CD14-positive monocyte (primary cell): ENCODE data around the gene OLFM3. TPM values are rescaled to one million over a fixed set of nuclear protein-coding genes. Genes with fewer than 3 reads are reported as not detected.

ENCODE experiments used
- DNase-seq, 3 donors: peaks; one replicate each; pipeline ENCODE4 v3.0.0-alpha.2; 2011 to 2022
- H2AFZ ChIP-seq: 2 replicates; pipeline ENCODE4 v1.6.0; 2012; ENCODE audit warnings: mild to moderate bottlenecking, low read depth, low read length, inconsistent platforms; ENCODE audit not compliant: insufficient read depth, poor library complexity, severe bottlenecking
- H3K27ac ChIP-seq, 2 donors: 1 replicate in 1 of 2; 2 replicates in 1 of 2; pipeline ENCODE4 v1.5.1; 2012 to 2013; ENCODE audit warnings: low read length in 2 of 2, control low read depth in 1 of 2, inconsistent platforms in 1 of 2, low read depth in 1 of 2, mild to moderate bottlenecking in 1 of 2
- H3K27me3 ChIP-seq, 2 donors: one replicate each; pipeline versions ENCODE4 v1.6.0 to v1.6.1; 2011 to 2013; ENCODE audit warnings: low read length in 2 of 2; ENCODE audit not compliant: control insufficient read depth in 2 of 2, insufficient read depth in 2 of 2
- H3K36me3 ChIP-seq, 2 donors: replicated peaks in 1 of 2; 1 replicate in 1 of 2; 2 replicates in 1 of 2; pipeline versions ENCODE4 v1.5.1 to v1.6.1; 2012 to 2013; ENCODE audit warnings: low read length in 2 of 2, control low read depth in 1 of 2, inconsistent platforms in 1 of 2, mild to moderate bottlenecking in 1 of 2; ENCODE audit not compliant: insufficient read depth in 2 of 2, control insufficient read depth in 1 of 2
- H3K4me1 ChIP-seq, 2 donors: 1 replicate in 1 of 2; 2 replicates in 1 of 2; pipeline versions ENCODE4 v1.5.1 to v1.6.1; 2012 to 2013; ENCODE audit warnings: low read length in 2 of 2, control low read depth in 1 of 2, inconsistent platforms in 1 of 2, mild to moderate bottlenecking in 1 of 2, moderate library complexity in 1 of 2; ENCODE audit not compliant: insufficient read depth in 2 of 2, control insufficient read depth in 1 of 2
- H3K4me2 ChIP-seq: replicated peaks from 2 replicates; pipeline ENCODE3; 2012; ENCODE audit warnings: low read length, moderate library complexity, mild to moderate bottlenecking; ENCODE audit not compliant: poor library complexity, severe bottlenecking; ENCODE audit errors: extremely low read depth
- H3K4me3 ChIP-seq, 3 experiments: fragments of 200-600 bp in 1 of 3; sonication (generic) in 1 of 3; replicated peaks in 1 of 3; 1 replicate in 2 of 3; 2 replicates in 1 of 3; pipeline ENCODE4 v1.5.1; 2011 to 2013; ENCODE audit warnings: low read length in 3 of 3, mild to moderate bottlenecking in 3 of 3, control low read depth in 2 of 3, low read depth in 2 of 3, inconsistent platforms in 1 of 3, moderate library complexity in 1 of 3
- H3K79me2 ChIP-seq: 2 replicates; pipeline ENCODE4 v1.6.0; 2012; ENCODE audit warnings: mild to moderate bottlenecking, control low read depth, inconsistent platforms, low read length, moderate library complexity; ENCODE audit not compliant: insufficient read depth
- H3K9ac ChIP-seq: 2 replicates; pipeline ENCODE4 v1.6.0; 2017; ENCODE audit warnings: low read length, mild to moderate bottlenecking; ENCODE audit not compliant: insufficient read depth, poor library complexity, severe bottlenecking
- H3K9me3 ChIP-seq, 2 donors: replicated peaks in 1 of 2; 1 replicate in 1 of 2; 2 replicates in 1 of 2; pipeline versions ENCODE4 v1.5.1 to v1.6.1; 2012 to 2013; ENCODE audit warnings: low read length in 2 of 2, control low read depth in 1 of 2; ENCODE audit not compliant: control insufficient read depth in 1 of 2, insufficient read depth in 1 of 2
- H4K20me1 ChIP-seq: 2 replicates; pipeline ENCODE4 v1.6.0; 2012; ENCODE audit warnings: mild to moderate bottlenecking, low read length, control low read depth, moderate library complexity; ENCODE audit not compliant: insufficient read depth
- H3K27ac Mint-ChIP-seq, 7 donors: one replicate each; pipeline ENCODE4 v1.8.0; 2020; ENCODE audit warnings: mild to moderate bottlenecking in 7 of 7, mixed read lengths in 7 of 7, moderate library complexity in 6 of 7, inconsistent platforms in 2 of 7
- H3K27me3 Mint-ChIP-seq, 3 donors: one replicate each; pipeline ENCODE4 v1.8.0; 2021 to 2022; ENCODE audit warnings: low read depth in 3 of 3, mild to moderate bottlenecking in 3 of 3, mixed read lengths in 3 of 3, moderate library complexity in 3 of 3, inconsistent platforms in 1 of 3
- H3K36me3 Mint-ChIP-seq, 2 donors: one replicate each; pipeline ENCODE4 v1.8.0; 2020; ENCODE audit warnings: mixed read lengths in 2 of 2, inconsistent platforms in 1 of 2, mild to moderate bottlenecking in 1 of 2
- H3K4me1 Mint-ChIP-seq: one replicate; pipeline ENCODE4 v1.8.0; 2020; ENCODE audit warnings: mild to moderate bottlenecking, mixed read lengths
- H3K4me3 Mint-ChIP-seq, 2 donors: one replicate each; pipeline ENCODE4 v1.8.0; 2020; ENCODE audit warnings: mild to moderate bottlenecking in 2 of 2, mixed read lengths in 2 of 2, moderate library complexity in 1 of 2
- H3K9me3 Mint-ChIP-seq, 7 donors: one replicate each; pipeline ENCODE4 v1.8.0; 2020 to 2022; ENCODE audit warnings: mixed read lengths in 7 of 7, mild to moderate bottlenecking in 6 of 7, moderate library complexity in 6 of 7, inconsistent platforms in 2 of 7
- CTCF ChIP-seq: fragments of 200-600 bp; IDR thresholded peaks from one replicate; pipeline ENCODE4 v1.8.0; 2022; ENCODE audit warnings: antibody characterized with exemption, mild to moderate bottlenecking
- WGBS: methylation state at CpG from one replicate; pipeline ENCODE4 v1.1.5; 2013; ENCODE audit warnings: missing lambda C conversion rate; ENCODE audit not compliant: insufficient coverage; 5-methylcytosine and 5-hydroxymethylcytosine counted together
- intact Hi-C, 2 donors: fragments of 100-400 bp; cut with micrococcal nuclease; formaldehyde crosslinking; loops; one replicate each; pipeline versions ENCODE4 v1.15.0 to v1.15.1; 2023
- polyA plus RNA-seq, 3 donors: library from polyadenylated mRNA; depleted of rRNA in 1 of 3; unstranded in 2 of 3; stranded (reverse) in 1 of 3; fragments of 300-500 nt in 2 of 3; fragments of >200 nt in 1 of 3; fragmentation: Illumina TruSeq in 2 of 3; gene quantifications; 1 replicate in 2 of 3; 2 replicates in 1 of 3; pipeline ENCODE4 v1.2.3, GENCODE V29; 2012 to 2021

Gene OLFM3
- polyA plus RNA-seq, 3 donors: not detected

DNA sequence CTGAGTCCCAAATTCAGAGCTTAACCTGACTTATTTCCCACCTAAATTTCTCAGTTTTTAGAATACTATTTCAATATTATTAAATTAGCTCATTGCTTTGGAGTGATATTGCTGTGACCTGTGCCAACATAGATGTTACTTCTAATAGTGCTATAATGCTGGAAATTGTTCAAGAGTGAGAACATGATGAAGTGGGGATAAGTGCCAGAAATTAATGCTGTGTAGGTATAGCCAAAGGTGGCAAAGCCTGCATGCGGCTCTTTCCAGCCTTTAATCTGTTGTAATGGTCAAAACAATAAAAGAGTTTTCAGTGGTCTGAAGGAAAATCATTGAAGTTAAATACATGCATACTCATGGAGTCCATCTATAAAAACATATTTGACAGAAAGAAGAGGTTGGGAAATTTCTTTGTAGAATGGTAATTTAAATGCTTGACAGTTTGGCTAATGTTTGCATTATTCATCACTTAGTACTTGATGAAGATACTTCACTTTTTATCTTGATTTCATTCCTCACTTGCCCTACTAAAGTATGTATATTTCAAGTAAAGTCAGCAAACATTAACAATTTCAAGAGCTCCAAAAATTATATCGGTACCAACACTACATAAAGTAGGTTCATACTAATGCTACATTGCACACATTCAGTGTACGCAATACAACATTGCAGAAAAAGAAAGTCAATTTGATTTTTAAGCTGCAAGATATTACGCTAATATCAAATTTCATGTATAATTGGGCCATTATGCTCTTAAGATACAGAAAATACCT, 82.1 kb downstream of the OLFM3 start:
- no peaks in the 10 kb centered on the region for H3K4me1 Mint-ChIP-seq
- intact Hi-C loops: no loop called here
- Histone ChIP-seq H3K36me3 (no peaks in the 10 kb centered on the region), H3K9me3 (no peaks in the 10 kb centered on the region), H3K9ac (no peak overlapping the region), H4K20me1 (no peaks in the 10 kb centered on the region), H3K4me3 (no peak overlapping the region), H3K27me3 (no peaks in the 10 kb centered on the region), H2AFZ (no peak overlapping the region), H3K4me2 (no peak overlapping the region), H3K27ac (no peak overlapping the region), H3K4me1 (no peaks in the 10 kb centered on the region), H3K79me2 (no peaks in the 10 kb centered on the region)
- no CpG with 5 or more reads among the region's 4 CpGs for WGBS
- peaks cover 0 to 2% (median 2%) of the 10 kb centered on the region in 3 donors for H3K27me3 Mint-ChIP-seq
- H3K36me3 Mint-ChIP-seq: no peaks in the 10 kb centered on the region
- TF ChIP-seq CTCF: no peak
- no peak overlapping the region for H3K4me3 Mint-ChIP-seq
- no peak for DNase-seq
- peaks cover 0 to 6% (median 0%) of the 10 kb centered on the region in 7 donors for H3K9me3 Mint-ChIP-seq
- no peak overlapping the region for H3K27ac Mint-ChIP-seq

DNA sequence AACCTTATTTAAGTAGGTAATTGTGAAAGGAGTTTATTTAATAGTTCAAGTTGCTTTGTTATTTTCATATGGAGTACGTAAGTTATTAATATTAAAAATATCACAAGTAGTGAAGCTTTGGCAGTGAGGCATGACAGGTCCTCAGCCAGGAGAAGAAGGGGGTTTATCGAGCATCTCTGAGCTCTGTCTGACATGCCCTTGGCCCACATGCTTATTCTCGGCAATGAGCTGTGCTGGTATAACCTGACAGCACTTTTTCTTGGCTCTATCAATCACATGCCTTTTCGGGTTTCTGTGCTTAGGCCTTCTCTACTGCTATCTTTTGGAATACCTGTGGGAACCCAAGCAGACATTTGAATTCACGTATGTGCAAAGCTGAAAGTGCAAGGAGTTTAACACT, 84.8 kb downstream of the OLFM3 start:
- H4K20me1 ChIP-seq: no peaks in the 10 kb centered on the region
- H3K9ac ChIP-seq: no peak overlapping the region
- H3K27ac ChIP-seq: no peak overlapping the region
- no peak overlapping the region for H3K4me2 ChIP-seq
- Mint-ChIP-seq H3K4me1 (no peaks in the 10 kb centered on the region), H3K36me3 (no peaks in the 10 kb centered on the region), H3K9me3 (peaks cover 0 to 4% (median 0%) of the 10 kb centered on the region in 7 donors), H3K27ac (no peak overlapping the region), H3K27me3 (no peaks in the 10 kb centered on the region), H3K4me3 (no peak overlapping the region)
- no peaks in the 10 kb centered on the region for H3K79me2 ChIP-seq
- no peaks in the 10 kb centered on the region for H3K27me3 ChIP-seq
- WGBS: 94% methylated on average over 3 of the region's 5 CpGs
- no peak for TF ChIP-seq CTCF
- no peaks in the 10 kb centered on the region for H3K4me1 ChIP-seq
- no peak for DNase-seq
- no peaks in the 10 kb centered on the region for H3K9me3 ChIP-seq
- H3K36me3 ChIP-seq: no peaks in the 10 kb centered on the region
- H3K4me3 ChIP-seq: no peak overlapping the region
- intact Hi-C loops: no loop called here
- H2AFZ ChIP-seq: no peak overlapping the region
